Measurements from ENCODE around the gene DOCK4.

DOCK4 gene

DNA sequence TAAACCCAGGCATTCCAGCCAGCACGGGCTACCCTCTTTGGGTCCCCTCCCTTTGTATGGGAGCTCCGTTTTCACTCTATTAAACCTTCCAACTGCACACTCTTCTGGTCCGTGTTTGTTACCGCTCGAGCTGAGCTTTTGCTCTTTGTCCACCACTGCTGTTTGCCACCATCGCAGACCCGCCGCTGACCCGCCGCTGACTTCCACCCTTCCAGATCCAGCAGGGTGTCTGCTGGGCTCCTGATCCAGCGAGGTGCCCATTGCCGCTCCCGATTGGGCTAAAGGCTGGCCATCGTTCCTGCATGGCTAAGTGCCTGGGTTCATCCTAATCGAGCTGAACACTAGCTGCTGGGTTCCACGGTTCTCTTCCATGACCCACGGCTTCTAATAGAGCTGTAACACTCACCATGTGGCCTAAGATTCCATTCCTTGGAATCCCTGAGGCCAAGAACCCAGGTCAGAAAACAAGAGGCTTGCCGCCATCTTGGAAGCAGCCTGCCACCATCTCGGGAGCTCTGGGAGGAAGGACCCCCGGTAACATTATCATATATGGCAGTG lies 14.8 kb upstream of the DOCK4 start:
- no peak for DNase-seq

DNA sequence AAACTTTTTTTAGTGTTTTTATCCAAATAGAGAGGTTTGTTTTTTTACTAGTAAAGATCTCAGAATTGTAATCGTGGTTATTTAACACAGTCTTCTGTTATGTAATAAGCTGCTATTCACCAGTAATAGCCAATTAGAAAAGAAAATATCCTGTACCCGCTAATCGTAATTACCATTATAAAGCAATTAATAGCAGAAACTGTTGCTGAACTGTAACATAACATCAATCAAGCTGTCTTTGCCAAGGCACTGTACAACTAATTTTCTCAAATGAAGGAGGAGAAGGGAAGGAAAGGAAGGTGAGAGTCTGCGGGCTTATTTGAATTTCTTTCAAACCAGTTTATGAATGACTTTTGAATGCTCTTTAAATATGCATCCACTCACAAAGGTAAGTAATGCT lies 9.6 kb upstream of the DOCK4 start:
- no peak for DNase-seq

- DNase-seq, result no peak
Measured at GRCh38 chr7:112214883-112215282, 8.7 kb upstream of the DOCK4 start.

DNA sequence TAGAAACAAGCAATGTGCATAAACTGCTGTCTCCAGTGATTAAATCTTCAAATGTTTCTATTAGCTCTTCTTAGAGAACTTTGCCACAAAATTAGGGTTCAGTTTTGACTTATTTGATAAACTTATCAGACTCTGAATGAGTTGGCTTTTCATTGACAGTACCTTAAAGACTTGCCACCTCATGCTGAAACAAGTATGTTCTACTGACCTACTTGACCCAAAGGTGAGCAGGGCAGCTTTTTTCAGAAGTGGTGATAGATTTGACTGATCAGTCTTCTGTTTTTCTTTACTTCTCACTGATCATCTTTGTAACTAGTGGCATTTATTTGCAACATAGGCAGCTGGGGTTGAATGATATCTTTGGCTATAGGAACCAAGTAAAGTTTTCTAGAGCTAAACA lies 8.1 kb upstream of the DOCK4 start:
- no peak for DNase-seq

GRCh38 chr7:112213735-112214134 lies 7.5 kb upstream of the DOCK4 start:
- no peak for DNase-seq

DNA sequence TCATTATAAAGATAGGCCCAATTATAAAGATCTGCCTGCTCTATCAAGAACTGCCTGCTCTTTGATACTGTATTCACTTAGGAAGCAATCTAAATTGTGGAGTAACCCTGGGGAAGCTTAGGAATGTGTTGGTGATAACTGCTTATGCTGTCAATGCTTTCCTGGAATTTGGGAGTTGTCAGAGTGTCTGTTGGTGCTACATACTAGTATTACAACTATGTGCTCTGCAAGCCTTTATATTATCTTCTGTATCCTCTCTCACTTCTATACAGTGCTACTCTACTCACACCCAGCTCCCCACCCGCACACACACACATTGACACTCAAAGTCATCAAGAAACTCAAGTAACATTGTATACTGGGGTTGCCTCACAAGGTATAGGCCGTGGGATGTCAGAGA lies 6.4 kb upstream of the DOCK4 start:
- DNase-seq, result peak; percentile 86

DNA sequence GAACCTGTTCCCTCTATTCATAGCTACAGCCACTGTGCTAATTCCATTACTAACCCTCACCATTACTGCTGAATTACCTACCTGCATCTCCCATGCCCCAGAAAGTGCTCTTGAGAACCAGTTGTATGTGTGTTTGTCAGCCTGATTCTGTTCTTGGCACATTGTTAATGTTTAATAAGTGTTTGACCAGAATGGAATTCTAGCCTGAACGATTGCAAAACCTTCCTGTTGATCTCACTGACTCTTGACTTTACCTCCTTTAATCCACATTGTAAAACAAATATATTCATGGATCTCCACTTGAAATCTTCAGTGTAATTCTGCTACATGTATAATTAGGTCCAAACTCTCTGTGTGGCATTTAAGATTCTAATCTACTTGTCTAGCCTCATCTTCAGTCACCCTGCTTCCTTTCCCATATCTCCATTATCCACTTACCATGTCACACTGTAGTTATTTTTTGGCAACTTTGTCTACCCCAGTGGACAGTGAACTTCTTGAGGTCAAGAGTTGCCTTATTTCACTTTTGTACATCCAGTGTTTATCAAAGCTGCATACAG lies 5.2 kb upstream of the DOCK4 start:
- peak; percentile 59 for DNase-seq

- no peak for DNase-seq
Measured at GRCh38 chr7:112207765-112208164, 1.6 kb upstream of the DOCK4 start.

DNA sequence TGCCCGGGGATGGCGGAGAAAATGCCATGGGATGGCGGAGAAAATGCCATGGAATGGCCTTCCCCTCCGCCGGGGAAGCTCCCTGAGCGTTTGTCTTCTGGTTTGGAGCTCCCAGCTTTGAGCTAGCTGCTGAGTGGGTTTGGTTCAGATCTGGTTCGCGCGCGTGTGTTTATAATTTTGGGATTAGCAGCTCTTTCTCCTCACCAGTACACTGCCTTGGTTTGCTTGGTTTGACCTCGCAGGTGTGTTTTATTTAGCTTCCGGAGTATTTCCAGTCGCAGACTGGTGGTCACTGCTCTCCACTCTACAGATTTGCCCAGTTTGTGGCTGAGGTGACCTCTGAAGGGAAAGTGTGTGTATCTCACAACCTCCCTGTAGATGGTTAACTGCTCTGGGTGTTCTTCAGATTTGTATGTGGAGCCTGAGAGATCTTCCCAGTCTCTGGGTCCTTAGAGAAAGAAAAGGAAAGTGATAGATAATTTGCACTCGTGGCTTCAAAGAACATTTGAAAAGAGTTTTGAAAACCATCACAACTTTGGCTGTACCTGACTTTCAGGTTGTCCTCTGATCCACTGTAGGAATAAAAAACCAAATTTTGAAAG lies 893 bp upstream of the DOCK4 start:
- DNase-seq, result no peak

DNA sequence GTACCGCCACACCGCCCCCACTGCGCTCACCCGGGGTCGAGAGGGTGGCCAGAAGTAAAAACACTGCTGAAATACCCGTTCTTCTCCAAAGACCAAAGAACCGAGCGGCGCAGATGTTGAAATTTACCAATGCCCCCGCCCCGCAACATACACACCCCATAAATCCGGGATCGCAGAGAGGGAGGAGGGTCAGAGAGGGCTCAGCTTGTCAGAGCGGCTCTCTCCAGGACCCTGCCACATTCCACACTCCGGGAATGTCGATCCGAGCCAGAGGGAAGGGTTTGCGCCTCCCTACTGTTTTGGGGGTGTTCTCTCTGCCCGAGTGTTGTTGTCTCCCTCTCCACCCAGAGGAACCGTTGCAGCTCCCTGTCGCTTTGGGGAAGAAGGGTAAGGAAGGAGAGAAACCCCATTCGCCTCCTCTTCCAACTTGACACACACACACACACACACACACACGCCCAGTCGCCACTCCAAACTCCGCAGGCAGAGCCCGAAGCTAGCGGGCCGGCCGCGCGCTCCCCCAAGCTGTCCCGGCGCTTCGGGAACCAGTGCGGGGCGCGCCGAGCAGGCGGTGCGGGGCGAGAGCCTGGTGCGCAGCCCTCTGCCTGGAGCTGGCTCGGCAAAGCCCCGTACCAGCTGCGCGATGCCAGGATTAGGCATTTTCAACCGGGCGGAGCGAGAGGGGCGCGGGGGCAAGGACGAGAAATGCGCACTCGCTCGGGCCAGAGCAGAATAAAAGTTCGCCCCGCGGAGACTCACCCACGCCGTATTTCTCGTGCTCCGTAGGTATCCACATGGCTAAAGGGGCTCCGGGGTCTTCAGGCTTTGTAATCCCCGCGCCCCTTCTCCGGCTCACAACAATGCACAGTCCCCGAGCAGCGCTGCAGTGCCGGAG lies 609 bp downstream of the DOCK4 start:
- DNase-seq, result peak; percentile 25

DNA sequence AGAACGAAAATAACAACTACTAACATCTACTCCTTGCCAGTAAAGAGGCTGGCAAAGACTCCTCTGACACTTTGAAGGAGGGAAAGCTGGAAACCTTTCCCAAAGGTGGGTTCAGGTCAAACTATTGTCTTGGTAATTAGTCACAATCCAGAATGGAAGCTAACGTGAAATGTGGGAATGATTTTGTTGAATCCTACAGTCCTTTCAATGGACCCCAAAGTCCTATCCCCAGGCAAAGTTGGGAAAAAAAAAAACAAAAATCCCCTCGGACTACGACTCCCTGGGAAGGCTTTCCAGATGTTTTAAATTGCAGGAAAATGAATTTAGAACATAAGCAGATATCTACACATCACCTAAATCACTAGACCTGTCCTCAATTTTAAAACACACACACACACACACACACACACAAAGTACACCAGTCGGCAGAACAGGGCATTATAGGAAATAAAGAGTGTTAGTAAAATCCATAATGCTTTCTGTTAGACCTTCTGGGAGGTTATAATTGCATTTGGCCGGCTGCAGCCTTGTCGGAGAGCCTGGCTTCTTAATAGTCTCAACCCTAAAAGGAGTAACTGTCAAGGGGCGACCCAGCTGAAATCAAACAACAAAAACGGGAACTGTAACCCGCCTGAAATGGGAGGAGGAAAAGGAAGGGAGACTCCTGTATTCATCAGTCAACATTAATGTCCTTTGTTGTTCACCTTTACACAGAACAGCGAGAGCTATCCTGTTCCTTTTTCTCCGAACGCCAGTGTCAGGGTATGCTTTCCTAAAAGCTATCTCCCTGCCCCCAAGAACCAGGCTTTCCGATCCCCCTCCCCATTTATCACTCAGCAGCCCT lies 1.5 kb downstream of the DOCK4 start:
- no peak for DNase-seq

GRCh38 chr7:112203365-112203739 lies 2.8 kb downstream of the DOCK4 start:
- no peak for DNase-seq

DNA sequence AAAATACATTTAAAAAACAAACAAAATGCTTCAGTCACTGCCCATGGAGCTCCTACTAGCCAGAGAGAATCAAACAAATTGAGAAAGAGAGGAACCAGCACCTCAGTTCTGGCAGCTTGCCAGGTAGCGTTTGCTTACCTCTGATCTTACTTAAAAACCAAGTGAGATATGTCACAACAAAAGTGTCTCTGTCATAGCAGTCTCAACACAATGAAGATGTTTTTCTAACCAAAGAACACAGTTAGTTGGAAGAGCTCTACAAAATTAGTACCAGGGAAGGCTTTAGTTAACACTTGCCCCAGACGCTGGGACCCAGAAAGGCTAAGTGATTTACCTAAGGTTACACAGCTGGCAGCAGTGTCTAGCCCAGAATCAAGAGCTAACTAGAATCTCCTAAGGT lies 3.4 kb downstream of the DOCK4 start:
- no peak for DNase-seq

GRCh38 chr7:112201839-112202238 lies 4.4 kb downstream of the DOCK4 start:
- no peak for DNase-seq

- peak; percentile 26 for DNase-seq
Measured at GRCh38 chr7:112201411-112201810, 4.8 kb downstream of the DOCK4 start.

GRCh38 chr7:112199672-112200071 lies 6.5 kb downstream of the DOCK4 start:
- no peak for DNase-seq

DNA sequence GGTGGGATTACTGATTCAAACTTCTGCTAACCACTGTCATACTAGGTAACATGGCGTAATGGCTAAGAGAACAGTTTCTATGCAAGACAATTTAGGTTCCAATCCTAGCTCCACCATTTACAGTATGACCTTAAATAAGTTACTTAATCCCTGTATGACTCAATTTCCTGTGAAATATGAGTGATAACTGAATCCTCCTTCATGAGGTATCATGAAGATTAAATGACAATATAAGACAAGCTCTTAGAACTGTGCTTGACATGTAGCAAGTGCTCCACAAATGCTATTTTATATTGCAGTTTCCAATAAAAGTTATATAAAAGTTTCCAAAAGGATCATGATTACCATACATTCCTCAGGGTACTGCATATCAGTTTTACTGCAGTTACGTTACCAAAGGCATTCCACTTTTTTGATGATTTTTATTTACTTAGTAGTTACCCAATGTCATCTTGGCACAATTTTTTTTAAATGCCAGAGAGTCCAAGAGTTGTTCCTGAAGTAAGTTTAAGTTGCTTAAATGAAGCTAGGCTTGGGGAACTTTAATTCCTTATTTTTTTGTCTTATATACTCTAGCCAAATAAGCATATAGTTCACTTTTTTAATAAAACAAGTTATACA lies 7.1 kb downstream of the DOCK4 start:
- DNase-seq, result peak; percentile 44

DNA sequence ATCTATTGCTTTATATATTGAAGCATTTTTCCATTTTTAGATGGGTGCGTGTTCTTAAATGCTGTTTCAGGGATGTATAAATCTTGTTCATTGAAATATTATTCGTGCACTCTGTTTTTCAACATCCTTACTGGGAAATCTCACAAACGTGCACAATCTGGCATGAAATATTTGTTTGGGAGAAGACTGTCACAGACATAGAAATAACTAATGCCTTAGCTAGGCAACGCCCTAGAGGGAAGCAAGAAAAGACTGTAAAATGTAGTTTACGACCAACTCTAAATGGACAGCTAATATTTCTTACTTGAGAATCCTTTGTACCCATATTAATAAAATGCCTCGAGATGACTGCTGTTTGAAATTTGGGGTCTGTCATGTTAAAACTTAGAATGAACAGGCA lies 8.9 kb downstream of the DOCK4 start:
- DNase-seq, result no peak

GRCh38 chr7:112195717-112196116 lies 10.5 kb downstream of the DOCK4 start:
- no peak for DNase-seq

- no peak for DNase-seq
Measured at GRCh38 chr7:112193915-112194502, 12.2 kb downstream of the DOCK4 start.

DNA sequence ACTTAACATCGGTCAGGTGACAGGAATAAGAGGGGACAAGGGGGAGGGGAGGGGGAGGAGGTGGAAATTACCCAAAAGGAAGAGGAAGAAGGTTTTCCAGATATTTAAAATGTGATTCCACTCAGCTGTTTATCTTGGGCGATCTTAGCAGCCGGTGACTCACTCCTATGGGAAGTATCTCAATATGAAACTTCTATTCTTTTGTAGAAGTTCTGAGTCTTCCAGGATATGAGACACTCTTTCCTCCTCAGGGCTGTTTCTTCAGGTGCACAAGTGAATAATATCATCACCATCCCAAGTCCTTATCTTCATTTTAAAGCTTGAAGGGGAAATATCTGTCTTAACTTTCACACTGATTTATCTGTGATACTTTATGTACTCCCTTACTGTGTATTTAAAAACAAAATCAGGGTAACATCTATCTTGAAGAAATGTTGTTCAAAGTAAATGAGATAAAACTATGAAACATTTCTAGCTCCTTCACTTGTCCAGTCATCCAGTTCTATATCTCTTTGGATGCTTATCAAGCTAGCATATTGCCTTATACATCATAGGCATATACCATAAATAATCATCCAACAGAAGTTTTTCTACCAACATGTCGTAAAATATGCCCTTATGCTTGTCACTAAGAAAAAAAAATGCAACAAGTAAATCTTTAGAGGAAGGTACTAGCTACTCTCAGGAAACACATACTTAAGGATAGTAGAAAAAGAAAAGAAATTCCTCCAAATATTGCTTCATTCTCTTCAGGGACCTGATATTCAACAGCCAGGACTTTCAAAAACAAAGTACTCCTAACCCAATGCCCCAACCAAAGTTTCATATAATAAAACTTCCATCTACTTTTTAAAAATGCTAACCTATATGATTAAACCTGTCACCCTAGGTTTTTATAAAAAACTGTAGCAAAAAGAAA lies 13.7 kb downstream of the DOCK4 start:
- peak; percentile 81 for DNase-seq
